HCT116 (cell line): ENCODE data around the gene PGK2. TPM values are rescaled to one million over a fixed set of nuclear protein-coding genes. Genes with fewer than 3 reads are reported as not detected.

ENCODE experiments used
- ATAC-seq: fragments of 200-7000 bp; cut with Tn5 transposase; 2 replicates; pipeline ENCODE4 v1.9.1; 2020; ENCODE audit warnings: mild to moderate bottlenecking, moderate library complexity
- Bru-seq: library from RNA; stranded (reverse); fragments of 400-500 nt; gene quantifications from one replicate; lab custom pipeline; 2021; lab: Mats Ljungman, UMichigan
- BruChase-seq, 2 experiments: library from RNA; stranded (reverse); fragments of 400-500 nt; gene quantifications; one replicate each; lab custom pipeline; 2021; lab: Mats Ljungman, UMichigan
- BruUV-seq: library from RNA; stranded (reverse); fragments of 400-500 nt; replicated peaks from 2 replicates; lab custom pipeline; 2021; lab: Mats Ljungman, UMichigan
- CTCF ChIA-PET: fragments of 300-600 bp; sonication (Branson Sonifier 250); formaldehyde crosslinking; loops from one replicate; lab custom pipeline; 2021; ENCODE audit warnings: antibody characterized with exemption; lab: Charles Lee
- POLR2A ChIA-PET: fragments of 300-600, 350-600 bp; sonication (Branson Sonifier 250); formaldehyde crosslinking; loops from one replicate; lab custom pipeline; 2021; ENCODE audit warnings: antibody characterized with exemption; lab: Charles Lee
- RAD21 ChIA-PET, 2 experiments: fragments of 300-600 bp; sonication (Branson Sonifier 250); formaldehyde crosslinking; loops; one replicate each; lab custom pipeline; 2023; ENCODE audit warnings: low total read pairs in 2 of 2; ENCODE audit not compliant: uncharacterized antibody in 2 of 2, unreplicated experiment in 2 of 2, low non-redundant PET in 1 of 2; lab: Charles Lee
- DNase-seq: peaks from one replicate; pipeline ENCODE4 v3.0.0-alpha.2; 2010; ENCODE audit warnings: low read depth, low spot score
- H2AFZ ChIP-seq: fragments of 200-600 bp; shearing (Covaris generic), sonication (generic); 2 replicates; pipeline ENCODE4 v1.6.1; 2017; ENCODE audit warnings: low read depth, mixed run types, mixed read lengths, antibody characterized with exemption, low read length; ENCODE audit not compliant: poor library complexity, severe bottlenecking
- H3K27ac ChIP-seq: 2 replicates; pipeline ENCODE4 v1.5.1; 2012; ENCODE audit warnings: low read depth, low read length
- H3K27me3 ChIP-seq: fragments of 200-600 bp; sonication (generic); 2 replicates; pipeline ENCODE4 v1.6.1; 2016; ENCODE audit warnings: mixed run types, low read length, mixed read lengths; ENCODE audit not compliant: insufficient read depth
- H3K36me3 ChIP-seq, 2 experiments: fragments of 200-500 bp in 1 of 2; fragments of 200-600 bp in 1 of 2; sonication (Bioruptor generic) in 1 of 2; sonication (generic) in 1 of 2; 2 replicates each; pipeline versions ENCODE4 v1.5.1 to v1.6.1; 2014 to 2016; ENCODE audit warnings: low read length in 2 of 2, inconsistent platforms in 1 of 2, mixed read lengths in 1 of 2, mixed run types in 1 of 2; ENCODE audit not compliant: insufficient read depth in 2 of 2, control insufficient read depth in 1 of 2
- H3K4me1 ChIP-seq, 2 experiments: fragments of 200-600 bp in 1 of 2; sonication (generic) in 1 of 2; 2 replicates each; pipeline versions ENCODE4 v1.5.1 to v1.6.1; 2012 to 2017; ENCODE audit warnings: low read length in 2 of 2, inconsistent platforms in 1 of 2, mild to moderate bottlenecking in 1 of 2, mixed read lengths in 1 of 2, mixed run types in 1 of 2, moderate library complexity in 1 of 2; ENCODE audit not compliant: insufficient read depth in 2 of 2, control insufficient read depth in 1 of 2
- H3K4me2 ChIP-seq: fragments of 200-600 bp; sonication (generic); 2 replicates; pipeline ENCODE4 v1.6.1; 2017; ENCODE audit warnings: mixed run types, low read length, mixed read lengths
- H3K4me3 ChIP-seq, 2 experiments: fragments of 200-600 bp in 1 of 2; sonication (generic) in 1 of 2; replicated peaks in 1 of 2; 2 replicates each; pipeline ENCODE4 v1.5.1; 2011 to 2016; ENCODE audit warnings: low read length in 2 of 2, control low read depth in 1 of 2, low read depth in 1 of 2, mild to moderate bottlenecking in 1 of 2, mixed read lengths in 1 of 2, mixed run types in 1 of 2
- H3K79me2 ChIP-seq: fragments of 200-600 bp; sonication (generic); 2 replicates; pipeline ENCODE4 v1.6.1; 2017; ENCODE audit warnings: mild to moderate bottlenecking, mixed run types, low read length, moderate library complexity, mixed read lengths; ENCODE audit not compliant: insufficient read depth
- H3K9ac ChIP-seq: fragments of 200-600 bp; sonication (generic); 2 replicates; pipeline ENCODE4 v1.6.1; 2016; ENCODE audit warnings: low read length, mixed read lengths
- H3K9me2 ChIP-seq: fragments of 200-600 bp; sonication (generic), shearing (Covaris generic); 2 replicates; pipeline ENCODE4 v1.6.1; 2017; ENCODE audit warnings: mixed run types, mild to moderate bottlenecking, moderate library complexity; ENCODE audit not compliant: insufficient read depth
- H3K9me3 ChIP-seq, 2 experiments: fragments of 200-500 bp in 1 of 2; fragments of 200-600 bp in 1 of 2; sonication (Bioruptor generic) in 1 of 2; sonication (generic) in 1 of 2; 2 replicates each; pipeline ENCODE4 v1.6.1; 2014 to 2017; ENCODE audit warnings: low read length in 2 of 2, mixed read lengths in 2 of 2, inconsistent platforms in 1 of 2, low read depth in 1 of 2, mild to moderate bottlenecking in 1 of 2, mixed run types in 1 of 2, moderate library complexity in 1 of 2; ENCODE audit not compliant: control insufficient read depth in 1 of 2, insufficient read depth in 1 of 2
- H4K20me1 ChIP-seq: fragments of 200-600 bp; sonication (generic), shearing (Covaris generic); 2 replicates; pipeline ENCODE4 v1.6.1; 2017; ENCODE audit warnings: mixed run types, mild to moderate bottlenecking, moderate library complexity; ENCODE audit not compliant: insufficient read depth
- CTCF ChIP-seq, 3 experiments: fragments of 200-600 bp in 1 of 3; sonication (generic) in 1 of 3; IDR thresholded peaks in 2 of 3; conservative IDR thresholded peaks in 1 of 3; 2 replicates each; pipeline ENCODE4 v1.5.1; 2012 to 2017; ENCODE audit warnings: low read depth in 2 of 3, low read length in 2 of 3, antibody characterized with exemption in 1 of 3, borderline replicate concordance in 1 of 3, control low read depth in 1 of 3, mild to moderate bottlenecking in 1 of 3, mixed read lengths in 1 of 3, mixed run types in 1 of 3, moderate library complexity in 1 of 3; ENCODE audit not compliant: insufficient read depth in 1 of 3
- ELF1 ChIP-seq: IDR thresholded peaks from 2 replicates; pipeline ENCODE4 v1.6.1; 2012; ENCODE audit warnings: low read depth, borderline replicate concordance
- EZH2 ChIP-seq: fragments of 200-600 bp; sonication (generic); IDR thresholded peaks from 2 replicates; pipeline ENCODE4 v1.6.1; 2017; ENCODE audit warnings: antibody characterized with exemption, mixed run types
- POLR2AphosphoS5 ChIP-seq: IDR thresholded peaks from 2 replicates; pipeline ENCODE4 v1.6.1; 2011; ENCODE audit warnings: mild to moderate bottlenecking, low read depth, low read length, moderate library complexity
- RAD21 ChIP-seq: IDR thresholded peaks from 2 replicates; pipeline ENCODE4 v1.6.1; 2012; ENCODE audit warnings: low read depth, mild to moderate bottlenecking
- SIN3A ChIP-seq: IDR thresholded peaks from 2 replicates; pipeline ENCODE4 v1.6.1; 2012; ENCODE audit warnings: low read depth
- SRF ChIP-seq: IDR thresholded peaks from 2 replicates; pipeline ENCODE4 v1.6.1; 2012; ENCODE audit warnings: low read depth
- intact Hi-C: fragments of 100-400 bp; cut with micrococcal nuclease; formaldehyde crosslinking; loops from 2 replicates; pipeline ENCODE4 v1.10.0; 2022
- long read RNA-seq: library from polyadenylated mRNA; unstranded; transcript quantifications from one replicate; pipeline ENCODE4 v2.0.0, GENCODE V29; 2021; ENCODE audit not compliant: unreplicated experiment
- polyA plus RNA-seq: library from polyadenylated mRNA; unstranded; fragments of >200 nt; gene quantifications from 2 replicates; pipeline ENCODE4 v1.2.1, GENCODE V29; 2012; ENCODE audit warnings: missing spikeins
- total RNA-seq: library from RNA; stranded (reverse); gene quantifications from one replicate; pipeline ENCODE4 v1.2.1, GENCODE V29; 2021; ENCODE audit not compliant: unreplicated experiment
- TF ChIP-seq, protein P1 (sequence below): IDR thresholded peaks from 2 replicates; pipeline ENCODE4 v1.6.1; 2012
- TF ChIP-seq, protein P2 (sequence below): IDR thresholded peaks from 2 replicates; pipeline ENCODE4 v1.6.1; 2011; ENCODE audit warnings: mild to moderate bottlenecking, low read length, moderate library complexity; ENCODE audit not compliant: insufficient replicate concordance; ENCODE audit errors: extremely low read depth

The PGK2 gene
- total RNA-seq: not detected
- not detected in 2 replicates for polyA plus RNA-seq
- Bru-seq, nascent RNA: not detected
- not detected for BruChase-seq, experiment 1, labeled RNA remaining after a 6-hour chase
- BruChase-seq, experiment 2, labeled RNA remaining after a 2-hour chase: percentile 27 among the genes with signal in this experiment
- long read RNA-seq: 0 reads

DNA sequence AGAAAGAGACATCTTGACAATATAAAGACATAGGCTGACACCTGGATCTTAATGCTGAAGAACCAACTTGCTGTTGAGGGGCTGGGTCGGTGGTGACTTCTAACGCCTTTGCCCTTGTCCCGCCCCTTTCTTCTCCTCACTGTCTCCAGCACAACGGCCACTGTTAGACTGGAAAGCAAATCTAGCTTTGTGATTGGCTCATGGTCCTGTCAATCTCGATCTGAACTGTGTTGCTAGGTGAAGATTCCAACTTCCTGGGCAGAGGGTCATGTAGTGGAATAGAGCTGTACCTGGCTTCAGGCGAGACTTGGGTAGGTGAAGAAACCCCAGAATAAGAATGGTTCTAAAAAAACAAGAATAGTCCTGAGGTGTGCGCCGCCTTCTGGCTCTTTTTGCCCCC is at the start of gene PGK2:
Gene PGK2 (minus strand): TSS at position 110 of the 400 bp plus-strand sequence. CDS start 98 bp downstream, at position 12.
- Histone ChIP-seq H3K27ac (no peak within 1 kb of the TSS), H3K36me3 (no peaks in the 10 kb centered on the region), H4K20me1 (no peaks in the 10 kb centered on the region), H3K9me2 (no peaks in the 10 kb centered on the region), H3K4me3 (no peak within 1 kb of the TSS), H3K79me2 (no peaks in the 10 kb centered on the region), H3K9me3 (no peaks in the 10 kb centered on the region), H3K27me3 (no peaks in the 10 kb centered on the region), H3K9ac (no peak within 1 kb of the TSS), H3K4me2 (no peak within 1 kb of the TSS), H3K4me1 (no peaks in the 10 kb centered on the region), H2AFZ (no peak within 1 kb of the TSS)
- peak; percentile 62 for ATAC-seq
- ChIA-PET CTCF (no interaction called here), POLR2A (no interaction called here), RAD21 (no interaction called here)
- no TSS peak for BruUV-seq
- DNase-seq: peak; percentile 29
- intact Hi-C loops: no loop called here
- TF ChIP-seq RAD21 (no peak), SIN3A (no peak), ELF1 (no peak), EZH2 (no peak), CTCF (IDR thresholded peaks at IDR 0.05 in 2 of 3, conservative IDR thresholded peaks at IDR 0.05 in 1 of 3; ENCODE audit: borderline replicate concordance in 1 of 3, insufficient read depth in 1 of 3, low read depth in 2 of 3, low read length in 2 of 3) (no peak), POLR2AphosphoS5 (no peak), SRF (no peak)
- TF ChIP-seq, protein P1, sequence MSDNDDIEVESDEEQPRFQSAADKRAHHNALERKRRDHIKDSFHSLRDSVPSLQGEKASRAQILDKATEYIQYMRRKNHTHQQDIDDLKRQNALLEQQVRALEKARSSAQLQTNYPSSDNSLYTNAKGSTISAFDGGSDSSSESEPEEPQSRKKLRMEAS: no peak
- TF ChIP-seq, protein P2, sequence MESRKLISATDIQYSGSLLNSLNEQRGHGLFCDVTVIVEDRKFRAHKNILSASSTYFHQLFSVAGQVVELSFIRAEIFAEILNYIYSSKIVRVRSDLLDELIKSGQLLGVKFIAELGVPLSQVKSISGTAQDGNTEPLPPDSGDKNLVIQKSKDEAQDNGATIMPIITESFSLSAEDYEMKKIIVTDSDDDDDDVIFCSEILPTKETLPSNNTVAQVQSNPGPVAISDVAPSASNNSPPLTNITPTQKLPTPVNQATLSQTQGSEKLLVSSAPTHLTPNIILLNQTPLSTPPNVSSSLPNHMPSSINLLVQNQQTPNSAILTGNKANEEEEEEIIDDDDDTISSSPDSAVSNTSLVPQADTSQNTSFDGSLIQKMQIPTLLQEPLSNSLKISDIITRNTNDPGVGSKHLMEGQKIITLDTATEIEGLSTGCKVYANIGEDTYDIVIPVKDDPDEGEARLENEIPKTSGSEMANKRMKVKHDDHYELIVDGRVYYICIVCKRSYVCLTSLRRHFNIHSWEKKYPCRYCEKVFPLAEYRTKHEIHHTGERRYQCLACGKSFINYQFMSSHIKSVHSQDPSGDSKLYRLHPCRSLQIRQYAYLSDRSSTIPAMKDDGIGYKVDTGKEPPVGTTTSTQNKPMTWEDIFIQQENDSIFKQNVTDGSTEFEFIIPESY: no peak
